Suppressor macrophage treated with lipopolysaccharide for 1 hour (primary cell): ENCODE results near the gene LMAN2L.
"Not testable (repeated sequence)": the region's sequence is repeated elsewhere in the genome, so short reads cannot be mapped to it uniquely, and the experiment has no call there.

Experiments
- DNase-seq, 3 donors: peaks; one replicate each; pipeline ENCODE4 v3.0.0-alpha.2; 2020 to 2022

LMAN2L gene

DNA sequence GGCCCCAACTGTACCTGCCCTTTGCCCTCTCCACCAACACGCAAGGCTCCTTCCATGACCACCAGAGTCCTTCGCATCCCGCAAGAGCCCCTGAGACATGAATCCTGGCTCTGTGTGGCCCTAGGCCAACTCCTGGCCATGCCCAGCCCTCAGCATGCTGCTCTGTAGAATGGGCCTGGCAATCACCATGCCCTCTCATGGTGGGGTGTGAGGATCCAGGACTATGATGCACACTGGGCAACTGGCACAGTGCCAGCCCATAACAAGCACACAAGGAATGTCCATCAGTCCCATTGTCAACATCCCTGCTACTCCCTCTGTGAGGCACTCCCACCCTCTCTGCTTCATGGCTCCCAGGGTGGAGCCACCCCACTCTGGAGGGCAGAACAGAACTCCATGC, 52.6 kb downstream of the LMAN2L start:
- DNase-seq: no peak

DNA sequence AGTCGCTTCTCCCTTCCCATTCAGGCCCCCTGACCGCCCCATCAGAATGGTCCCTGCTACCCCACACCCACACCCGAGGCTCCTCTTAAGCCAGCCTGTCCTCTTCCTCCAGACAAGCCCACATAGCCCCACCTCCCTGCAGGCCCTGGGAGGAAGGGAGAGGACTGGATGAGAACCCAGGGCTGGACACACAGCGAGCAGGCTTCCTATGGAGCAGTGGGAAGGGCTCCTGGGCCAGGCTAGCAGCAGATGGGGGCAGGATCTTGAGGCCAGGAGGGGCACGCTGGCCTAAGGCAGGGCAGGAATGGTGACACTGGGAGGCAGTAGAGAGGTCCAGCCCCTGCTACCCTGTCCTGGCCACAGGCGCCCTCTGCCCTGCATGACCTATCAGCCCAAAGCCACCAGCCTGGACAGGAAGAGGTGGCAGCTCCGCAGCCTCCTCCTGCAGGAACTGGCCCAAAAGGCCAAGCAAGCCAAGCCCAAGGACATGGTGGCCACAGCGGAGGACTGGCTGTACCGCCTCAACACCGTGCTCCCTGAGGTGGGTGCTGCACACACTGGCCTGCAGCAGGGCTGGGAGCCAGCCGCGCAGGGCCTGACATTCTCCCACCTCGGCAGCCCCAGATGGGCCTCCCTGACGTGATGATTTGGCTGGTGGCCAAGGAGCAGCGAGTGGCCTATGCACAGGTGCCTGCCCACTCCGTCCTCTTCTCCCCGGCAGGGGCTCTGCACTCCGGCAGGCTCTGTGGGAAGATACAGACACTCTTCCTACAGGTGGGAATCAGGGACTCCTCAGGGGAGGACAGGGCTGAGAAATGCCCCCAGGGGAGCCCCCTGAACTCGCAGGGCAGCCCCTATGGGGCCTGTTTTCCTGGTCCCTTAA, 54.0 kb downstream of the LMAN2L start:
- DNase-seq: no peak

DNA sequence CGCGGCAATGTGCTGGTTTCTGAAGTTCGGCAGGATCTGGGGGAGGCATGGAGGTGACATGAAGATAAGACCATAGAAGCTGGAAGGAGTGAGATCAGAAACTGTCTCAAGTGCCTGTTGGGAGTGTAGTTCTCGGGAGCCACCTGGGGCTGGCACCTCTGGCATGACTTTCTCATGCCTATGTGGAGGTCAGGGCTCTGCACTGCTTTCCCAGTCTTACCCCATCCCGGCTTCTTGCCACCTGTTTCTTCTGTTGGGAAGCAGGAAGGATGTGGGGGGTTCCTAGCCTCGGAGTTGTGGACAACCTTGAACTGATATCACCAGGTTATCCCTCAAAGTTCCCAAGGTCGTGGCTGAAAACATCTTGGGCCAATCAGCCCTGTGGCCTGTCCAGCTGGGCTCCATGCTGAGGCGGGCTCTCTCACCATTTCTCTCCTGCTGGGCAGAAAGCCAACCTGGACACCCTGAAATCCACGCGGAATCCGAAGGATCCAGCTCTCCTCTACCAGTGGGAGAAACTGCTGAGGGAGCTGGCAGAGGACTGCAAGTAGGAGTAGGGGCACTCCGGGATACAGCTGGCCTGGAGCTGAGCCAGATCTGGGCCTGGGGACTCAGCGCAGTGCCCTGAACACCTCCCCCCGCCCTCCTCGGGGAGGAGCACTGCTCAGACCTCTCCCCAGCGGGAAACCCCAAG, 54.8 kb downstream of the LMAN2L start:
- no peak for DNase-seq

DNA sequence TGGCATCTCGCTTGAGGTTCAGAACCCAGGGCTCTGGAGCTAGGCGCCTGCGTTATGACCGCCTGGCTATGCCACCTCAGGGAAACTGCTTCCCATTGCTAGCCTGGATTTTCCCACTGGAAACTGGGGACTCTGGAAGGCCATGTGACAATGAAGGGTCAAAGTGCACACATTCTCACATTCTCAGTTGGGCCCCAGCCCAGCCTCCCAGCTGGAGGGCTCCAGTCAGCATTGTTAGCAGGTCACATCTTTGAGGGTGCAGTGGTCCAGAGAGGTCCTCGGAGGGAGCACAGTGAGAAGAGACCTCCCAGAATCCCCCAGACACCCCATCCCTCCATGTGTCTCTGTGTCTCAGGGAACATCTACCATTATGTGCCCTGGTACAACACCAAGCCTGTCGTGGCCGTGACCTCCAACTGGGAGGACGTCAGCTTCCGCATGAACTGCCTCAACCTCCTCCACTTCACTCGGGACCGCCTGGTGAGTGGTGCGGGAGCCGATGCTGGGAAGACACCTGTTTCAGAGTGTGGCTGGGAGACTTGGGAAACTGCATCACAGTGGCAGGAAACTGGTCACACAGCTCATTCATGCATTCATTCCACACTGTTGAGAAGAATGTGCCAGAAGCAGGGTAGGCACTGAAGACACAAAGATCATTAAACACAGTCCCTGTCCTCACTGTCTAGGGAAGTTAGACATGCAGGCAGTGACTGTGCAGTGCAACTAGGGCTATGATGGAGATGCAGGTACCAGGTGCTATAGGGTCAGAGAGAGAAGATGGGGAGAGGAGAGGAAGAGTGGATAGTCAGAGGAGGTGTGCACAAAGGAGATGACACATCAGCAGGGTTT, 55.7 kb downstream of the LMAN2L start:
- no peak for DNase-seq

DNA sequence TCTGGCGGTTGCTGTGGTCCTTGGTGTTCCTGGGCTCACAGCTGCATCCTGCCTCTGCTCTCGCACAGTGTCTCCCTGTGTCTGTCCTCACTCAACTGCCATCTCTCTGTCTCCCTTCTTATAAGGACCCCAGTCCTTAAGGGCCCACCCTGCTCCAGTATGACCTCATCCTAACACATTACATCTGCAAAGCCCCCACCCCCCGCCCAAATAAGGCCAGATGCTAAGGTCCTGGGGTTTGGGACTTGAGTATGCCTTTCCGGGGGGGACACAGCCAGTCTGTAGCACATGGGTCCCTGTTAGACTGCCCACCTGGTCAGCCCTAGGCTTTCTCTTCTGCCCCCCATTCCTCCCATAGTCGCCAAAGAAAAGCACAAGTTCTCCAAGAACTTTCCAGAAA, 56.6 kb downstream of the LMAN2L start:
- DNase-seq: no peak

DNA sequence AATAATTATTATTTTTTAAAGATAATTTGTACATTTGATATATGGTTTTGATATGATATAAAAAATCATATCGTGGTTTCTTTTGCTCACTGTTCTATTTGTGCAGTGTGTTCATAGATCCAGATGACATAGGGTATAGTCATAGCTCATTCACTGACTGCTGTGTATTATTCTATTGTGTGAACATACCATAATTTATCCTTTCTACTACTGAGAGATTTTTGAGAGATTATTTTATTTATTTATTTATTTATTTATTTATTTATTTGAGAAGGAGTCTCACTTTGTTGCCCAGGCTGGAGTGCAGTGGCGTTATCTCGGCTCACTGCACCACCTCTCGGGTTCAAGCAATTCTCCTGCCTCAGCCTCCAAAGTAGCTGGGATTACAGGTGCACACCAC, 58.3 kb downstream of the LMAN2L start:
- no peak for DNase-seq

DNA sequence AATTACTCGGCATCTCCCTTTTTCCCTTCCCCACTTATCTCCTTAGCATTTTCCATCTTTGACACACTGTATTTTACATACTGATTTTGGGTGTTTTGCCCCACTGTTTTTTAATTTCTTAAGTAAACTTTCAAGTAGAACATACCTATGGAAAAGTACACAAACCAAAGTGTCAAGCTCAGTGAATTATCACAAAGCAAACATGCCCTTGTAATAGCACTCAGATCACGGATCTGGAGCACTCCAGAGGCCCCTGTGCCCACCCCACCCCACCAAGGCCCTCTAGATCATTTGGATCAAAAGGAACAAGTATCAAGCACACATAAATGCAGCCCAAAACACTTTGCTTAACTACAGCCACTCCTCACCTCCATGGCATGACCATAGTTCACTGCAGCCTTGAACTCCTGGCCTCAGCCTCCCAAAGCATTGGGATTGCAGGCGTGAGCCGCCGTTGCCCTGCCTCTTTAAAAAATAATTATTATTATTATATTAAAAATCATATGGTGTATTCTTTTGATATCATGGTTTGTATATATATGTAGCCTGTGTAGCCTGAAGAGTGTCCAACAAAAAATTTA, 59.2 kb downstream of the LMAN2L start:
- no peak for DNase-seq

DNA sequence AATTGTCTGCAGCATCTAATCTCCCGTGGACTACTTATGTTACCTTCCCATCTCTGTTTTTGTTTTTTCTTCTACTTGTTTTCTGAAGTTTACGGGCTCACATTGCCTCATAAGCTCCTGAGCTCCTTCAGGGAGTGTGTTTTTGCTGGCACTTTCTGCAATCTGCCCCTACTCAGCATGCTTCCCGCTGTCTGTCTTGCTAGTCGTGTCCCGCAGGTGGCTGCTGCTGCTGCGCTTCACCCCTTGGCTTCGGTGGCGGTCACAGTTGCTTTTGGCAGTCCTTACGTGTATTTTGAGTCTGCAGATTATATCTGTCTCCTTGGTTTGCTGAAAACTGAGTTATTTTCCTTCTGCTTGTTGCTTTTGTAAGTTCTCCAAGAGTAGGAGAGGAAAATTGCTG, 60.0 kb downstream of the LMAN2L start:
- DNase-seq: no peak

DNA sequence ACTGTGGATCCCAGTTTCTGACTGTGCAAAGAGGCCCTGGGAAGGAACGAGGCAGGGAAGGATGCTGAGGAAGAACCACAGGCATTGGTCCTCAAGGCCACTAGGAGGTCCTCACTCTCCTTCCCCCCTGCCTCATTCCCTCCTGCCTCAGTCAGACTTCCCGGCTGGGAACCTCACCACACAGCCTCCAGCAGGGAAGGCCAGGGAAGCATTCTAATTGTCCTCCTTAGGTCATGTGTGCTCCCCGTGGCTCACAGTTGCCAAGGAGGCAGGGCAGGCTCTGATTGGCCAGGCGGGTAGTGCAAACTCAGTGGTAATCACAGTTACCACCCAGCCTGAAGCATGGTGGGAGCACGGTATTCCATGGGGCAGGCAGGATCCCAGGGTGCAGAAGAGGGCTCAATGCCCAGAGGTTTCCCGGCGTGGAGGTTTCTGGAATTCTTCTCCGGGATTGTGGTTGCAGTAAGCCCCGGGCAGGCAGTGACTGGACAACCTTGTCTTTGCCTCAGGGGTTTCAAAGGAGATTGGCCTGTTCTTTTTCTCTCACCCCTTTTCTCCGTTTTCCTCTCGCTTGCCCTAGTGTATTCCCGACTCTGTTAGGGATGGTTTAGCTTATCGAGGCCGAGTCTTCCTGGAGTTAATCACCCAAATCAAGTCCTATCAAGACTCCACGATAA, 70.2 kb downstream of the LMAN2L start:
- DNase-seq: no peak

DNA sequence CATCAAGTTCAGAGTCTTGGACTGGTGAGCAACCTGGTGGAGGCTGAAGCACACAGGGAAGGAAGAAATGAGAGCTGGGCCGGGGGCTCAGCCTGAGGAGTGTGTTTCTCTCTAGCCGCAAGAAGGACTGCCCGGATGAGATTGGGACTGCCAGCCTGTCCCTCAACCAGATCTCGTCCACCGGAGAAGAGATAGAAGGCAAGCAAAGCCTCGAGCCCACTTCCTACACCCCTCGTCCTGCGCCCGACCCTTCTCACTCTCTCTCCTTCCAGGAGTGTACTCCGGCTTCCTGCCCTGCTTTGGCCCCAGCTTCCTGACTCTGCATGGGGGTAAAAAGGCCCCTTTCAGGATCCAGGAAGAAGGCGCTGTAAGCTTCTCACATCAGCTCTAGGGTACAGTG, 71.1 kb downstream of the LMAN2L start:
- DNase-seq: no peak

DNA sequence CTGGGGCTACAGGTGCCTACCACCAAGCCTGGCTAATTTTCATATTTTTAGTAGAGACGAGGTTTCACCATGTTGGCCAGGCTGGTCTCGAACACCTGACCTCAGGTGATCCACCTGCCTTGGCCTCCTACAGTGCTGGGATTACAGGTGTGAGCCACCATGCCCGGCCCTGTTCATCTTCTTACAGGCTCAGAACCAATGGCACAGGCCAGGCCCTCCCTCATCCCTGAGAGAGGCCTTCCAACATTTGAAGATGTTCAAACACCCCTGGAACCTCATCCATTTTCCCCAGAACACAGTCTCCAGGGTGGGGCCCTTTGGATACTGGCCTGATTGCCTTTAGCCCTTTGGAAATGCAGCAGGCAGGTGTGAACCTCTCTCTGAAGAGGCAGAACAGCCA, 74.1 kb downstream of the LMAN2L start:
- DNase-seq: not testable (repeated sequence)

DNA sequence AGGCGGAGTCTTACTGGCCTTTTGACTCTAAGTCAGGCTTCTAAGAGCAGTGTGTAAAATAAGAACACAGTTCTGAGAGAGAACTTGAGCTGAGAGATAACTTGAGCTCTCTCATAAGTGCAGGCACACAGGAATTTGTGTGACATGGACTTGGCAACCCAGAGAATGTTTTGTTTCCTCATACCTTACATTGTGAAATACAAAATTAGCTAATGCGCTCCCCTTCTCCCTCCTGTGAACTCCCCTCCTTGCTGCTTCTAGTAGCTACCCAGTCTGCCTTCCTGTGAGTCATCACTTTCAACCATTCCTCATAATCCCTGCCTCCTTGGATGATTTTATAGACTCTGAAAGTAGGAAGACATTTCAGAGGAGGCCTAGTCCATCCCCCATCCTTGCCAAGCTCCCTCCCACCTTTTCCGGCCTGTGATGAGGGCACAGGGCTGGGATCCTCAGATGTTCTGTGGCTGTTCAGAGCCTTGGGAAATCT, 74.7 kb downstream of the LMAN2L start:
- DNase-seq: peak; percentile 86 to 96 (median 93)

DNA sequence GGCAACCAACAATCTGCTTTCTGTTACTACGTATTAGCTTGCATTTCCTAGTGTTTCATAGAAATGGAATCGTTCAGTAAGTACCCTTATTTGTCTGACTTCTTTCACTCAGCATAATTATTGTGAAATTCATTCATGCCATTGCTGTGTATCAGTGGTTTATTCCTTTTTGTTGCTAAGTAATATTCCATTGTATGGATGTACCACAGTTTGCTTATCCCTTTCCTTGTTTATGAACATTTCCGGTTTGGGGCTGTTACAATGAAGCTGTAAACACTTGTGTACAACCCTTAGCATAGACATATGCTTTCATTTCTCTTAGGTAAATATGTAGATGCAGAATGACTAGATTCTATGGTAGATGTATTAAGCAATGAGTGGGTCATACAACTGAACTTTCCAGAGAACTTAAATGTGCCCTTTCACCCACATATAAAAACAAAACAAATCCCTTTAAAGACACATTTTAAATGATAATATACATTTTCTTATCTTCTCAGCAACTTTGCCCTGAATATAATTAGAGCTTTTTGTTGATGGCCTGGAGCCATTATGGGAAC, 75.4 kb downstream of the LMAN2L start:
- peak in 2 of 3 donors; percentile 31 to 35 for DNase-seq

DNA sequence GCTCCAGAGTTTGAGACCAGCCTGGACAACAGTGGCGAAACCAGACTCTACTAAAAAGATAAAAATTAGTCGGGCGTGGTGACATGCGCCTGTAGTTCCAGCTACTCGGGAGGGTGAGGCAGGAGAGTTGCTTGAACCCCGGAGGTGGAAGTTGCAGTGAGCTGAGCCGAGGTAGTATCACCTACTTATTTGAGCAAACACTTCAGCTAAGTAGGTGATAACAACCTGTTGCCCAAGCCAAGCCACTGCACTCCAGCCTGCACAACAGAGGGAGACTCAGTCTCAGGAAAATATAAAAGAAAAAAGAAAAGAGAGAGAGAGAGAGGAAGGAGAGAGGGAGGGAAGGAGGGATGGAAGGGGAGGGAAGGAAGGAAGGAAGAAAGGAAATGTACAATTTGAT, 76.0 kb downstream of the LMAN2L start:
- DNase-seq: no peak

DNA sequence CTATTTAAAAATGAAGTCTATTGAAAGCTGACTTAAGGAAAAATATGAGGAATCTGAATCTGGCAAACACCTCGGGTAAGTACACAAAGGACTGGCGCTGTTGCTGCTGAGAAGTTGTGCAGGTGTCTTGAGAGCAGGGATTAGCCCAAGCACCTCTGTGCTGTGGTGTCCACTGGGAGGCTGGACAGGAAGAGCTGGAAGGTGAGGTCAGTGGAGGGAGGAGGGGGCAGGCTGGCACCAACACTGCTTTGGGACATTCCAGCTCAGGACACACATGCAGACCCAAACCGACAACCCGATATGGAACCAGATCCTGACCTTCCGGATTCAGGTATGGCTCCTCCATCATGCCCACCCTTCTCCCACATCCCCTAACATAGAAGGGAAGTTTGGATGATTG, 76.7 kb downstream of the LMAN2L start:
- DNase-seq: no peak

DNA sequence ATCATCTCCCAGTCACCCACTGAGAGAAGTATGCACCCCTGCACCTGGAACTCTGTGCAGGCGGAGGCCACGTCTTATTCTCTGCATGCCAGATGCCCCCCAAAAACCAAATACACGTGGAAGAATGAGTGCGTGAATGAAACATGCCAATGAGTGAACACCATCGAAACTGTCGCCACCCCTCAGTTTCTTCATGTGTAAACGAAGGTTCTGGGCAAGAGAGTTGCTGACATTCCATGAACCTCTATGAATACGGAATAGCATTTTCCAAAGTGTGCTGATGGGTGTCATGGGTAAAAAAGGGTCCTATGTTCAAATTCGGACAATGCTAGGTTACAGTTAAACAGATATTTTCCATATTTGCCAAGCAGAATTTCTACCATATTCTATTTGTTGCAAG, 77.5 kb downstream of the LMAN2L start:
- no peak for DNase-seq

DNA sequence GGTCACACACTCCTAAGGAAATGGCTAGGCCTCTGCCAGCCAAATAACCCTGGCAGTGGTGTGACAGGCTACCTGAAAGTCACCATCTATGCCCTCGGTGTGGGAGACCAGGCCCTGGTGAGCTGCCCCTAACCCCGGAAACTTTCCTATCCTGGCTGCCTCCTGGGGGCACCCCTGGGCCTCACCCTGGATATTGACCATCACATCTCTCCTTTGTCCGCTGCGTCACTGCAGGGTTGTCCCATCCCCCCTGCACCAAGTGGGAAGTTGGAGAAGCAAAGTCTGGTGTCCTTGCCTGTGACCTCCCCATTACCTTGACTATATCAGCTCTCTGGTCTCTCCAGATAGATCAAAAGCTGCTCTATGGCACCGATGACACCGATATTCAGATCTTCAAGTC, 78.5 kb downstream of the LMAN2L start:
- no peak for DNase-seq

DNA sequence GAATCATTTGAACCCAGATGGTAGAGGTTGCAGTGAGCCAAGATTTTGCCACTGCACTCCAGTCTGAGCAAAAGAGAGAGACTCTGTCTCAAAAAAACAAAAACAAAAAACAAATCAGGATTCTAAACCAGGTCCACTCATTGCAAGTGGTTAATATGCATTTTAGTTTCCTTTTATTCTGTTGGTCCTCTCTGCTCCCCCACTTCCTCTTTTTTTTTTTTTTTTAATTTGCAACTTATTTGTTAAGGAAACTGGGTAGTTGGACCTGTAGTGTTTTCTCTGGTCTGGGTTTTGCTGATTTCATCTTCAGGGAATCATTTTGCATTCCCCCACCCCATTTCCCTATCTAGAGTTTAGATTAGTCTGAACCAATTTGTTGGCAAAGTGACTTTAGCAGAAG, 83.3 kb downstream of the LMAN2L start:
- DNase-seq: peak; percentile 26 to 74 (median 66)
